Thyroid gland (tissue), 4 donors: Measurements from ENCODE around the gene VPS26C.

Experiments used
- CTCF ChIP-seq, 6 experiments: fragments of 200-600 bp in 3 of 6; fragments of 450-650 bp in 3 of 6; sonication (generic) in 3 of 6; IDR thresholded peaks; one replicate each; pipeline ENCODE4 v1.5.1; 2016 to 2019; ENCODE audit warnings: antibody characterized with exemption in 6 of 6, mild to moderate bottlenecking in 2 of 6, inconsistent platforms in 1 of 6, moderate library complexity in 1 of 6
- POLR2A ChIP-seq, 2 donors: fragments of 450-650 bp; IDR thresholded peaks; one replicate each; pipeline ENCODE4 v1.6.1; 2017; ENCODE audit warnings: antibody characterized with exemption in 2 of 2, mild to moderate bottlenecking in 2 of 2, moderate library complexity in 1 of 2

GRCh38 chr21:37220981-37221664 lies 46.0 kb downstream of the VPS26C start:
- TF ChIP-seq CTCF (IDR thresholded peaks at IDR 0.05): peak in 2 of 6 experiments; percentile 26 to 43
- peak in 1 of 2 donors; percentile 66 for TF ChIP-seq POLR2A (IDR thresholded peaks at IDR 0.05)
